Prostate gland (tissue), 2 donors: ENCODE measurements around the gene ARHGAP26.

Source experiments
- CTCF ChIP-seq, 4 experiments: fragments of 200-600 bp in 2 of 4; fragments of 450-650 bp in 2 of 4; sonication (generic) in 2 of 4; IDR thresholded peaks; 1 replicate in 3 of 4; 2 replicates in 1 of 4; pipeline ENCODE4 v1.5.1; 2016 to 2019; ENCODE audit warnings: antibody characterized with exemption in 4 of 4, mild to moderate bottlenecking in 2 of 4, moderate library complexity in 2 of 4
- POLR2A ChIP-seq: fragments of 450-650 bp; IDR thresholded peaks from one replicate; pipeline ENCODE4 v1.6.1; 2016; ENCODE audit warnings: antibody characterized with exemption, mild to moderate bottlenecking

- TF ChIP-seq CTCF (IDR thresholded peaks at IDR 0.05) (no peak), POLR2A (no peak)
These were observed 141.6 kb downstream of the ARHGAP26 start for GRCh38 chr5:142911775-142912174.
